Kidney epithelial cell (primary cell): ENCODE measurements around the gene PRKACA. TPM values are rescaled to one million over a fixed set of nuclear protein-coding genes. Genes with fewer than 3 reads are reported as not detected.

Source experiments
- DNase-seq: peaks from one replicate; pipeline ENCODE4 v3.0.0-alpha.2; 2010; ENCODE audit warnings: low read depth
- H3K27me3 ChIP-seq: 2 replicates; pipeline ENCODE4 v1.6.0; 2011; ENCODE audit warnings: low read length; ENCODE audit not compliant: control insufficient read depth, insufficient read depth
- H3K36me3 ChIP-seq: 2 replicates; pipeline ENCODE4 v1.5.1; 2011; ENCODE audit warnings: low read length; ENCODE audit not compliant: control insufficient read depth, insufficient read depth
- H3K4me3 ChIP-seq: 2 replicates; pipeline ENCODE4 v1.5.1; 2011; ENCODE audit warnings: low read depth, mild to moderate bottlenecking, control low read depth, low read length
- CTCF ChIP-seq: IDR thresholded peaks from 2 replicates; pipeline ENCODE4 v1.5.1; 2011; ENCODE audit warnings: mild to moderate bottlenecking, moderate library complexity, low read length, control low read depth, inconsistent platforms; ENCODE audit not compliant: insufficient read depth, poor library complexity, severe bottlenecking
- total RNA-seq: library from RNA; depleted of rRNA; stranded (reverse); fragments of >200 nt; gene quantifications from 2 replicates; pipeline ENCODE4 v1.2.3, GENCODE V29; 2015

PRKACA gene
- total RNA-seq, 1 donor from 2014 or later: 44.5 TPM

GRCh38 chr19:14066134-14066533 lies 51.4 kb downstream of the PRKACA start:
- no peak for DNase-seq
- H3K27me3 ChIP-seq: peaks cover 3% of the 10 kb centered on the region
- H3K36me3 ChIP-seq: no peaks in the 10 kb centered on the region
- TF ChIP-seq CTCF: no peak
- H3K4me3 ChIP-seq: no peak overlapping the region

- DNase-seq: no peak
- H3K27me3 ChIP-seq: peaks cover 22% of the 10 kb centered on the region
- H3K4me3 ChIP-seq: no peak overlapping the region
- H3K36me3 ChIP-seq: no peaks in the 10 kb centered on the region
- TF ChIP-seq CTCF: no peak
Observed at GRCh38 chr19:14063105-14063504, 54.5 kb downstream of the PRKACA start.

GRCh38 chr19:14062558-14062855 lies 55.1 kb downstream of the PRKACA start:
- Histone ChIP-seq H3K27me3 (peaks cover 24% of the 10 kb centered on the region), H3K36me3 (no peaks in the 10 kb centered on the region), H3K4me3 (no peak overlapping the region)
- DNase-seq: no peak
- TF ChIP-seq CTCF: no peak

GRCh38 chr19:14061751-14062557 lies 55.6 kb downstream of the PRKACA start, which contains the start of gene PALM3:
PALM3 (minus strand) TSS chr19:14062076; CDS start chr19:14061980, 96 bp downstream.
- no peak for DNase-seq
- Histone ChIP-seq H3K27me3 (peaks cover 24% of the 10 kb centered on the region), H3K36me3 (no peaks in the 10 kb centered on the region), H3K4me3 (peak within 1 kb of the TSS; percentile 1)
- TF ChIP-seq CTCF: no peak

- no peak for TF ChIP-seq CTCF
- Histone ChIP-seq H3K27me3 (peaks cover 24% of the 10 kb centered on the region), H3K36me3 (no peaks in the 10 kb centered on the region), H3K4me3 (peak overlapping the region; percentile 1)
- DNase-seq: no peak
Observed at GRCh38 chr19:14061081-14061749, 56.3 kb downstream of the PRKACA start.
